ENCODE results near the gene DGKG.

DGKG gene

DNA sequence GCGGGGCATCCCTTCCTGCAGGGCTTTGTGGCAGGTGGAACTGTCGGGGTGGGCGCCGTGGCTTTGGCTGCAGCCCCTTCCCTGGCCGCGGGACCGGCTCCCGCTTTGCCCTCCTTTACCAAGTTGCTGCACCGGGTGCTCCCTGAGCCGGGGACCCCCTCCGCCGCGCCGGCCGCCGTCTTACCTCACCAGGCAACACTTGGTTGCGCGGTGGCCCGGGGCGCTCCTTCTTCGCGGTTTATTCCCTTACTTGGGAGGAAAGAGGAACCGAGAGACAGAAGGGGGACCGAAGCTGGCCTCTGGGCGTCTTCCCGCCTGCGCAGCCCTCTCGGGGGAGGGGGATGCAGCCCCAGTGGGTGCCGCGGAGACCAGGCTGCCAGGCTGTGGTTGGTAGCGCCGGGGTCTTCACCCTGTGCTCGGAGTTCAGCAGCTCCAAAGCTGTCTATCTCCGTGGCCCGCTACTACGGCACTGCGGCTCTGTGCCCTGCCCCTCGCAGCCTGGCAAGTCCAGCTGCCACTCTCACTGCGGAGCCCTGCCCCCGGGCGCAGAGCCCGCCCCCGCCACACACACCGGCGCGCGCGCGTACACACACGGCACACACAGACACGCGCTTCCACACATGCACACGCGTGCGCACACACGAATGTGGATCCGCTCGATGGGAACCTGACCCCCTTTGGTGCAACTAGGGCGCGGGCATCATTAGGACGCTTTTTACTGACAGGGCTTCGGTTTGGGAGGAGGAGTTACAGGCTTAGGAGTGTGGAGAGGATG lies at the start of gene DGKG:
DGKG (minus strand) TSS at position 473 of the 775 bp plus-strand sequence. CDS start 41,775 bp downstream, outside the sequence.
- Histone ChIP-seq H3K4me1 (ENCODE audit: insufficient read depth, low read length) (peaks cover 10% of the 10 kb centered on the region), H3K4me3 (ENCODE audit: low read length) (no peak within 1 kb of the TSS), H3K9me3 (ENCODE audit: low read length) (no peaks in the 10 kb centered on the region), H2AFZ (ENCODE audit: low read depth, low read length) (no peak within 1 kb of the TSS), H3K27me3 (ENCODE audit: insufficient read depth, low read length) (peaks cover 70% of the 10 kb centered on the region), H3K36me3 (ENCODE audit: insufficient read depth, low read length) (no peaks in the 10 kb centered on the region)

DNA sequence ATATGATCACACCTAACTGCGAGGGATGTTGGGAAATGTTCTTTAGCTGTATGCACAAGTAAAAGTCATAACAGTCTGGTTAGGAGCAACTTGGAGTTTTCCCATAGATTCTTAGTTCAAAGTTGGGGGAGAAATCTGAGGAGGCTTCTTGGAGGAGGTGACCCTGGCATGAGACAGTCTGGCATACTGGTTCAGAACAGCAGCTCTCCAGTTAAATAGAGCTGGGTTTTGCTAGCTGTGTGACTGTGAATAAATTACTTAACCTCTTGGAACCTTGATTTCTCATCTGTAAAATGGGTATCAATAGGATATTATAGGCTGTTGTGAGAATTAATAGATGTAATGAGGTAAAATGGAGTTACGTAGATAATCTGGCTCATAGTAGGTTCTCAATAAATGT lies 49.1 kb upstream of the DGKG start:
- no peak overlapping the region for H2AFZ ChIP-seq (ENCODE audit: low read depth, low read length)
- no peaks in the 10 kb centered on the region for H3K9me3 ChIP-seq (ENCODE audit: low read length)
- H3K36me3 ChIP-seq (ENCODE audit: insufficient read depth, low read length) = no peaks in the 10 kb centered on the region
- no peak overlapping the region for H3K4me3 ChIP-seq (ENCODE audit: low read length)
- no peaks in the 10 kb centered on the region for H3K4me1 ChIP-seq (ENCODE audit: insufficient read depth, low read length)
- peaks cover 21% of the 10 kb centered on the region for H3K27me3 ChIP-seq (ENCODE audit: insufficient read depth, low read length)

DNA sequence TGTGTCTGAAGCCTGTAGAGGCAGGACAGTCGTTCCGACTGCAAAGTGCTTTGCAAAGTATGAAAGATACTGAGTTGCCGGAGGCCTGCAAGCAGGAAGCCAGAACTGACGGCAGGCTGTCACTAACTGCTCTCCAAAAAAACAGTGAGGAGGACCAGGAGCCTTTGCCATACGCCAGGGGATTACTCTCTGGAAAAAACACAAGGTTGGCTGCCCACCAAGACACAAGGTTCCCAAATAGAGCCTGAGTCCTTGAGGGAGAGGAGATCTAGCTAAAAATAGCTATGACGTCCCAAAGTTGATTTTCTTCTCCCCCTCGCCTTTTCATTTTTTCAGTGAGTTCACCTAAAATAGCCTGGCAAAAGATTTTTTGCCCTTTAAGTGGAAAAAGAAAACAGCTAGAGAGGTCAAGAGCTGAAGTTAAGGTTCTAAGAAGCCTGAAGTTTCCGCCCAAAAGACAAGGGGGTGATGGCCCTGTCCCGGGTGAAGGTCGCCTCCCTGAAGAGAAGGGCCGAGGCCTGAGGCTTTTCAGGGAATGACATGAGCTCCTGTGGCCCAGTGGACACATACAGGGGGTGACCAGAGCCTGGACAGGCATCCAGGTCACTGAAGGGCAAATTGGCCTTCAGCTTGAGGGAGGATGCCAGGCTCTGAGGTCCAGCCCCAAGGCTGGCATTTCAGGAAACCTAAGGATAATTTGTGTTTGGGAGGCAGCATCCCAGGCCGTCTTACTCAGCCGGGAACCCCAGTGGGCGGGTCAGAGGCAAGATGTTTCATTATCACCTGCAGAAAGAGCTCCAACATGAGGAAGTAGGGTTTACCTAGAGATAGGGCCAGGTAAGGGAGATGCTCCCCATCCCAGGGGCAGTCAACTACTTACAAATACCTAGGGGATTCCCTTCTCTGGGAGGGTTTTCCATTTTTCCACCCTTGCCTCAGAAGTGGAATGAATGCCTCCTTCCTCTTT lies 44.9 kb upstream of the DGKG start:
- Histone ChIP-seq H2AFZ (ENCODE audit: low read depth, low read length) (no peak overlapping the region), H3K36me3 (ENCODE audit: insufficient read depth, low read length) (no peaks in the 10 kb centered on the region), H3K4me1 (ENCODE audit: insufficient read depth, low read length) (no peaks in the 10 kb centered on the region), H3K9me3 (ENCODE audit: low read length) (no peaks in the 10 kb centered on the region), H3K4me3 (ENCODE audit: low read length) (no peak overlapping the region), H3K27me3 (ENCODE audit: insufficient read depth, low read length) (no peaks in the 10 kb centered on the region)

DNA sequence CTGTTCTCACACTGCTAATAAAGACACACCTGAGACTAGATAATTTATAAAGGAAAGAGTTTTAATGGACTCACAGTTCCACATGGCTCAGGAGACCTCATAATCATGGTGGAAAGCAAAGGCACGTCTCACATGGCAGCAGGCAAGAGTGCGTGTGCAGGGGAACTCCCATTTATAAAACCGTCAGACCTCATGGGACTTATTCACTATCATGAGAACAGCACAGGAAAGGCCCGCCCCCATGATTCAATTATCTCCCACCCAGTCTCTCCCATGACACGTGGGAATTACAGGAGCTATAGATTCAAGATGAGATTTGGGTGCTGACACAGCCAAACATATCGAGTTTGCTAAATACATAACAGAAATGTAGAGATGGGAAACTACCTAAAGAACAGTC lies 39.5 kb upstream of the DGKG start:
- no peaks in the 10 kb centered on the region for H3K36me3 ChIP-seq (ENCODE audit: insufficient read depth, low read length)
- H3K4me3 ChIP-seq (ENCODE audit: low read length) = no peak overlapping the region

DNA sequence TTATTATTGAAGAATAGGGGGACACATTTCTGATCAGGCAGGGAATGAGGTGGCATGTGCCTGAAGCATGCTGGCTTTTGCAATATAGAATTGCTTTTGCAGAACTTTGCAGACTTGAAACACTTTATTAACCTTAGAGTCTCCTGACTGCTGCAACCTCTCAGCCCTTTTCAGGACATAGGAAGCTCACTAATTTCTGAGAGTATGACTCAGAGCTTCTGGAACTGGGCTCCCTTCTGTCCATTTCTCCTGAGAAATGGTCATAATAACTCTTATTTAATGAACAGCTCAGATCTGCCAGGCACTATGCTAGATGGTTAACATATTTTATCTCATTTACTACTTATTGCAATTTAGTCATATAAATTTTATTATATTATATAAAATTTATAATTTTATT lies 38.6 kb upstream of the DGKG start:
- Histone ChIP-seq H3K9me3 (ENCODE audit: low read length) (no peaks in the 10 kb centered on the region), H3K36me3 (ENCODE audit: insufficient read depth, low read length) (no peaks in the 10 kb centered on the region), H2AFZ (ENCODE audit: low read depth, low read length) (no peak overlapping the region), H3K4me3 (ENCODE audit: low read length) (no peak overlapping the region), H3K27me3 (ENCODE audit: insufficient read depth, low read length) (no peaks in the 10 kb centered on the region), H3K4me1 (ENCODE audit: insufficient read depth, low read length) (no peaks in the 10 kb centered on the region)

More for the DNA sequence above, 39.5 kb upstream of the DGKG start:
- H3K27me3 ChIP-seq (ENCODE audit: insufficient read depth, low read length) = no peaks in the 10 kb centered on the region
- H3K9me3 ChIP-seq (ENCODE audit: low read length) = no peaks in the 10 kb centered on the region
- H3K4me1 ChIP-seq (ENCODE audit: insufficient read depth, low read length) = no peaks in the 10 kb centered on the region
- H2AFZ ChIP-seq (ENCODE audit: low read depth, low read length) = no peak overlapping the region

DNA sequence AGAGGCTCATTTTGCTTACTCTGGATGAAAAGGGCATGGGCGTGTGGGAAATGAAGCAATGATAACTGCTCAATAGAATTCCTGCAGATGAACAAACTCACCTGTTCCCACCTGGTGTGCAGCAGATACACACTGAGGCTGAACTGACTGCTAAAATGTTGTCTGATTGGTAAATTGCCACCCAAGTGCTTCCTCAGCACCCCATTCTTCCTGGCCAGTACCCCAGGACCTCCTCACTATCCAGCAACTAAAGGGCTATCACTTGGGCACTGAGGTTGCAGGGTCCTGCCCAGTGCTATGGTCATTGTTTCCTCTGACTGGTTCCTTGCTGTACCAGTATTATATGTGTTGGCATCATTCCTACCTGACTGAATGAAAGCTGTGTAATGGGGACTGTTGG lies 38.0 kb upstream of the DGKG start:
- Histone ChIP-seq H2AFZ (ENCODE audit: low read depth, low read length) (no peak overlapping the region), H3K4me3 (ENCODE audit: low read length) (no peak overlapping the region), H3K4me1 (ENCODE audit: insufficient read depth, low read length) (no peaks in the 10 kb centered on the region), H3K27me3 (ENCODE audit: insufficient read depth, low read length) (no peaks in the 10 kb centered on the region), H3K9me3 (ENCODE audit: low read length) (no peaks in the 10 kb centered on the region), H3K36me3 (ENCODE audit: insufficient read depth, low read length) (no peaks in the 10 kb centered on the region)

DNA sequence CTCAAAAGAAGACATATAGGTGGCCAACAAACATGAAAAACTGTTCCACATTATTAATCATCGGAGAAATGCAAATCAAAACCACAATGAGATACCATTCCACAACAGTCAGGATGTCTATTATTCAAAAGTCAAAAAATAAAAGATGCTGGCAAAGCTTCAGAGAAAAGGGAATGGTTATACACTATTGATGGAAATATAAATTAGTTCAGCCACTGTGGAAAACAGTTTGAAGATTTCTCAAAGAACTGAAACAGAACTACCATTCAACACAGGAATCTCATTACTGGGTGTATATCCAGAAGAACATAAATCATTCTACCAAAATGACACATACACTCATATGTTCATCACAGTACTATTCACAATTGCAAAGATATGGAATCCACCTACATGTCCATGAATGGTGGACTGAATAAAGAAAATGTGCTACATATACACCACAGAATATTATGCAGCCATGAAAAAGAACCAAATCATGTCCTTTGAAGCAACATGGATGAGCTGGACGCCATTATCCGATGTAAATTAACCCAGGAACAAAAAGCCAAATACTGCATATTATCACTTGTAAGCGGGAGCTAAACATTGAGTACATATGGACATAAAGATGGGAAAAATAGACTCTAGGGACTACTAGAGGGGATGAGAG lies 32.7 kb upstream of the DGKG start:
- Histone ChIP-seq H3K4me1 (ENCODE audit: insufficient read depth, low read length) (no peaks in the 10 kb centered on the region), H3K4me3 (ENCODE audit: low read length) (no peak overlapping the region), H3K27me3 (ENCODE audit: insufficient read depth, low read length) (no peaks in the 10 kb centered on the region), H3K36me3 (ENCODE audit: insufficient read depth, low read length) (no peaks in the 10 kb centered on the region), H2AFZ (ENCODE audit: low read depth, low read length) (no peak overlapping the region), H3K9me3 (ENCODE audit: low read length) (no peaks in the 10 kb centered on the region)

DNA sequence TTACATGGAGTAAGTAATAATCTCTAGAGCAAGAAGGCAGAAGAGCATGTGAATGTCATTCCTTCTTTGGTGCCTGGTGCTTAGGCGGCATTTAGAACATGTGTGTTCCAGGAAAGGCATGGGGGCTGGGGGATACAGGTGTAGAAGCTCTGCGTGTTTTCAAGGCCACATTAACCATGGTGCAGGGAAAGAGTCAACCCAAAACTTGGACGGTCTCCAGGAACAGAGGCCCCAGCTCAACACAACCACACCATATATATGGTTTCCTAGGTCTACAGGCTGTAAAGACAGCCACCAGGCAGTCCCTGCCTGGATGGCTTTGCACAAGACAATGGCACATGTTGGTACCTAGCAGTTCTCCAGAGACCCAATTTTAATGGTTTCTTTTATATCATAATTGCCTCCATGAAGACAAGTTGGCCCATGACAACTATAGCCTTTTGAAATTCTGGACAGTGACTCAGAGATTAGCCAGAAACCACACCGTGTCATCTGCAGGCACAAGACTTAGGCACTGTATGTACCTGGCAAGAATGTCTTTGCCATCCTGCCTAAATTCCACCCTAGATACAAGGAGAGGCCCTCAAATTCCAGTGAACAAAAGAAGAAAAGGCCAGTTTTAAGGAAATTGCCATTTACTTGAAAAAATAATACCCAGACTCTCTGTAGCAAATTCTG lies 25.0 kb upstream of the DGKG start:
- Histone ChIP-seq H3K4me1 (ENCODE audit: insufficient read depth, low read length) (no peaks in the 10 kb centered on the region), H3K36me3 (ENCODE audit: insufficient read depth, low read length) (no peaks in the 10 kb centered on the region), H2AFZ (ENCODE audit: low read depth, low read length) (no peak overlapping the region), H3K9me3 (ENCODE audit: low read length) (no peaks in the 10 kb centered on the region), H3K4me3 (ENCODE audit: low read length) (no peak overlapping the region), H3K27me3 (ENCODE audit: insufficient read depth, low read length) (no peaks in the 10 kb centered on the region)

DNA sequence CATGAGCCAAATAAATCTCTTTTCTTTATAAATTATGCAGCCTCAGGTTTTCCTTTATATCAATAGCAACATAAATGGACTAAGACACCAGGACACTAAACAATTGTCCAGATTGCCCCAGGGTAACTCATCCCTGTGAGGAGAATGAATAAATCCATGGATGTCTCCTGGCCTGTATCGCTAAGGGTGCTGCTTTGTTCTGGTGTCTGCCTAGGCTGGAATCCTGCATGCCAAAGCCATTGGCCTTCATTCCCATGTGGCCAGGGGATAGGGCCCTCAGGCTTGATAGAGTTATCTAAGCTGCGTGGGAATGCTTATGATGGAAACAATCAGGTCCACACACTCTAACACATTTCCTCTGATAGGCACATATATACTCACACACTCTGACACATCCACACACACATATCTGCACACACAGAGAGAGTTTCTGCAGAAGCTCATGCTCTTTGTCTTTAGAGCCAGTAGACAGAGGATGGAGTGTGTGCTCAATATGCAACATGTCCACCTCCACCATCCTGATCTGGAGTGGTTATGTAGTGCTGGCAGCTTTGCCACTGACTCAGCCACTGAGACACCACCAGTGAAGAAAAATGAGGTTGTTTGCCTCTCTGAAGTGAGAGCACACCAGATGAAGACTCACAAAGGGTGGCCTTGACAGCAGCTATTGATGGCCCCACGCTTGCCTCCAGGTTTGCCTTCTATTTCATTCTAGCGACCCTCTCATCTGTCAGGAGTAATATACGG lies 24.0 kb upstream of the DGKG start:
- H3K36me3 ChIP-seq (ENCODE audit: insufficient read depth, low read length) = no peaks in the 10 kb centered on the region
- no peak overlapping the region for H2AFZ ChIP-seq (ENCODE audit: low read depth, low read length)
- no peaks in the 10 kb centered on the region for H3K4me1 ChIP-seq (ENCODE audit: insufficient read depth, low read length)
- no peaks in the 10 kb centered on the region for H3K27me3 ChIP-seq (ENCODE audit: insufficient read depth, low read length)
- H3K4me3 ChIP-seq (ENCODE audit: low read length) = no peak overlapping the region
- H3K9me3 ChIP-seq (ENCODE audit: low read length) = no peaks in the 10 kb centered on the region

DNA sequence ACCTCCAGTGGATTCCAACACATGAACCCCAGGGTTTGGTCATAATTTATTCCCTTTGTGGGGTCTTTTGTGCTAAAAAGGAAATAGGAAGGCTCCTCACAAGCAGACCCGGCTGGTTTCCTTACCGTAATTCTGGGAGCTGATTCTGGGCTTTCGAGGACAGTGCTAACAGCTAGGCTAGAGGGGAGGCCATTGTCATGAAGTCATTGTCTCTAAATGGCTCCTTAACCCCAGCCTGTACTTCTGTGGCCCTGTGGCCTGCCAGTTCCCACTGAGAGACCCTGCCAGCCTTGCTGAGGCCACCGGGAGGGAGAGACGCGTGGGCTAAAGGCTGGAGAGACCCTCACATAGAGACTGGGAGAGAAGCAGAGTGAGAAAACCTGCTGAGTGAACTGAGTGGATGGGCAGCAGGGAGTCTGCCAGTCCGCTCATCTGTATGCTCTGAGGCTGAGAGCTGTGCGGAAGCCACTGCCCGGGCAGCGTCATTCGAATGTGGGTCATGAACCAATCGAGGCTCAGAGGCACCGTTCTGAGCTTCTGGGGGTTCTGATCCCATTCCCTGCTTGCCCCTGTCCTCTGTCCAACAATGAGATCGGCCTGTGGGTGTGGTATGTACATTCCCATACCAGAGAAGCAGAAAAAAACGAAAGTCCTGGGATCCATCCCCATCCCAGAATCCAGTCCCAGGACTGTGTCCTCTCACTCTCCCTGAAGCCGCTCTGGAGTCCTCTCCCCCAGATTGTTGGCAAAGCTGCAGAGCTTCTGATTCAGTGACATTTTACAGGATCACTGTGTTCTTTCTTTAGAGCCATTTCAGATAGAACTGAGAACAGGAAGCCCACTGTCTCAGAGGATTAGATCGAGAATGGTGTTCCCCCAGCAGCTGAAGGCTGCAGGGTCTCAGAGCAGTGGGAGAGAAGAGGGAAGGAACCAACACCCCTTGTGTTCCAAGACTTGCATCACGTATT lies 21.3 kb upstream of the DGKG start:
- Histone ChIP-seq H3K27me3 (ENCODE audit: insufficient read depth, low read length) (no peaks in the 10 kb centered on the region), H3K9me3 (ENCODE audit: low read length) (no peaks in the 10 kb centered on the region), H3K4me3 (ENCODE audit: low read length) (no peak overlapping the region), H3K36me3 (ENCODE audit: insufficient read depth, low read length) (no peaks in the 10 kb centered on the region), H3K4me1 (ENCODE audit: insufficient read depth, low read length) (no peaks in the 10 kb centered on the region), H2AFZ (ENCODE audit: low read depth, low read length) (no peak overlapping the region)

DNA sequence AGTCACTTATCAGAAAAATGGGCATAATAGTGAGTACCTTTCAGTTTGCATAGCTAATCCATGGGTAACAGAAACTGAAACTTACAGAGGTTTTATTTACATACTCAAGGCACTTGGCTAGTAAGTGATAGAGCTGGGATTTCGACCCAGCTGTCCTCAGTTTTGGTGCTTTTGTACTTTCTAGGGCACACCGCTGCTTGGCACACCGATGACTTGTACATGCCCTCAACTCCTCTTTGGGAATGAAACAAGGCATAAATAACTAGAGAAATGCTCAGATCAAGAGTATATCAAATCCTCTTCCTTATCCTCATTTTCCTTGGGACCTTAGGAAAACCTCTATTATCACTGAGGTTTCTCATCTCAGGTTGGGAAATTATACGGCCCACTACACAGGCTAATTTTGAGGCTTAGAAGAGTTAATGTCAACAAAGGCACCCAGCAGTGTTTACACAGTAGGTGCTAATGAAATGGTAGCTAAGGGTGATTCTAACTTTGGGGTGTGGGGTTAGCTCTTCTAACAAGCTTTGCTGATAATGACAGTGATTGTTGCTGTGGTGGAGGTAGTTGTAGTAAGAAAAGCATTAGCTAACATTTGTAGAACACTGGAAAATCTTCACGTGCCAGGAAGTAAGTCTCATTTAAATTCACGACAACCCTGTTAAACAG lies 20.3 kb upstream of the DGKG start:
- Histone ChIP-seq H3K9me3 (ENCODE audit: low read length) (no peaks in the 10 kb centered on the region), H3K27me3 (ENCODE audit: insufficient read depth, low read length) (no peaks in the 10 kb centered on the region), H2AFZ (ENCODE audit: low read depth, low read length) (no peak overlapping the region), H3K4me3 (ENCODE audit: low read length) (no peak overlapping the region), H3K36me3 (ENCODE audit: insufficient read depth, low read length) (no peaks in the 10 kb centered on the region), H3K4me1 (ENCODE audit: insufficient read depth, low read length) (no peaks in the 10 kb centered on the region)

Data from neuron (in vitro differentiated cells).